Activated CD8-positive, alpha-beta memory T cell treated with anti-CD3 and anti-CD28 coated beads for 4 hours (primary cell): ENCODE data around the gene SLC24A5.

Source experiments
- DNase-seq, 2 donors: peaks; one replicate each; pipeline ENCODE4 v3.0.0-alpha.2; 2020; ENCODE audit warnings: low read depth in 2 of 2

The SLC24A5 gene

DNA sequence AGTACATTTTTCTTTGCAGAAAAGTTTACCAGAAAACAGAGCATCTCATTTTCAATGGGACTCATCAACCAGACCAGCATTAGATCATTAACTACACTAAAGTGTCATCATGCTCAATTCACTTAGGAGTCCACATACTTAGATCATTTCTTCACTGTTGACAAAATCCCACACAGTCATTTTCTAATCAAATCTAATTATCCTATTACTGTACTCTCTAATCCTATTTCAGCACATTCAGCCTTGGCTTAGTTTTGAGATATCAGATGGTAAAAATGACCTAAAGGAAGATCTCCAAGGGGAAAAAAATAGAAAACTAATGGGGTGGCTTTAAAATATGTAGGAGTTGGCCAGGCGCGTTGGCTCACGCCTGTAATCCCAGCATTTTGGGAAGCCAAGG lies 65.5 kb downstream of the SLC24A5 start:
- DNase-seq: no peak

DNA sequence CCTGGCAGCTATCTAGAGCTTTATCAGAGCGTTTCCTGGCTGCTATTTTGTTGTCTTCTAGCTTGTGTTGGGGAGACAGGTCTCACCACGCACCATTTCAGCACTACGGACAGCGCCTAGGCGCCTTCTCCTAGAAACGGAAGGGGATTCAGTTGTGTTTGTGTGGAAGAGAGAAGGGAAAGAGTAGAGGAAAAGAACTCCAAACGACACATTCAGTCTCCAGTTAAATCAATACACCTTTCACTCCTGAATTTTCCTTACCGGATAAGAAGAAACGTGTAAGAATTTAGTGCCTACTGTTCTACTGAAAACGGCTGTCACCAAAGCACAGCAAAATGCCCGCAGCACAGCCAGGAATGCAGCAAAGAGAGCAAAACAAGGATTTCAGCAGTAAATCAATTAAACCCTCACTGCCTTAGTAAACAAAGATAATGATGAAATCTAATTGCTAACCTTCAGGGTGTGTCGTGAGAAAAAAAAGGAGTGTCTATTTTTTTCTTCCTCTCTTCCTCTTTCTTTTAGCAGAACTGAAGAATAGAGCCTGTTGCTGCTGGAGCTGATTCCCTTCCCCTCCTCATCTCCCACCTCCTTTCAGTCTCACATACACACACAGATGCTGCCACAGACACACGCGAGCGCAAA lies 70.3 kb downstream of the SLC24A5 start:
- DNase-seq: no peak

DNA sequence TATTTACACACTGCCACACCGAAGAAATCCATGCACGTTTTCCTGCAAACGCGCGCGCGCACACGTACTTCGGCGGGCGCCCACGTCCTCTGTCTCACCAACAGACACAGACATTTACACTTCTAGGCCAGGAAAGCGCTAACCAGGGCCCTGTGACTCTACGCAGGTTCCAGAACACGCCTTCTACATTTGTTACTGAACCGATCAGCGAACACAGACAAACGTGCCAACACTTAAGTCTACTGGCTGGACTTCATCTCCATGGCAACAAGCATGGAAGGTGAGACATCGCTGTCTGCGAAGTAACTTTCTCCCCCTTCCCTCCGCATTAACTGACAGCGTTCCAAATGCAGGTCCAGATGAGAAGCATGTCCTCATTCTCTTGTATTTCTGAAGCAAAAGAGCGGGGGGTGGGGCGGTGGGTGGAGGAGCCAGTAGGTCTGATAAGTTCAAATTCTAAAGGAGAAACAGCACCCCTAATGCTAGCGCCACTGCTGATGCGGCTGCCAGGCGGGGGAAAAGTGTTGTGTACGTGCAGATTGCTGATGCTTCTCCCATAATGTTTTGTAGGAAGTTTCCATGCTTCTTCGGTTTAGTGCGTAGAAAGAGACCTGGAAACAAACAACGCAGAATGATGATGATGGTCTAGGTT lies 70.9 kb downstream of the SLC24A5 start, which contains the start of gene CTXN2:
Gene CTXN2, plus strand, starts transcription at position 92 of the 652 bp plus-strand sequence. CDS start 9,636 bp downstream, outside the sequence.
- no peak for DNase-seq
